HL-60 (cell line): Measurements from ENCODE around the gene KRT71.

Experiments used
- DNase-seq, 2 experiments: peaks; one replicate each; pipeline ENCODE4 v3.0.0-alpha.2; 2010 to 2020; ENCODE audit warnings: low read depth in 1 of 2, low spot score in 1 of 2
- H3K27ac ChIP-seq: fragments of 250-450 bp; sonication (Bioruptor Pico); replicated peaks from 2 replicates; pipeline ENCODE4 v1.5.1; 2020; ENCODE audit warnings: mild to moderate bottlenecking, moderate library complexity
- H3K27me3 ChIP-seq: fragments of 250-450 bp; sonication (Bioruptor Pico); 2 replicates; pipeline ENCODE4 v1.5.1; 2021; ENCODE audit warnings: mild to moderate bottlenecking, moderate library complexity; ENCODE audit not compliant: insufficient read depth, poor library complexity, severe bottlenecking
- H3K4me3 ChIP-seq: replicated peaks from 2 replicates; pipeline ENCODE4 v1.5.1; 2011; ENCODE audit warnings: mild to moderate bottlenecking, control low read depth, low read length; ENCODE audit not compliant: insufficient read depth
- CTCF ChIP-seq: IDR thresholded peaks from one replicate; pipeline ENCODE4 v1.5.1; 2011; ENCODE audit warnings: low read length, control low read depth, inconsistent platforms; ENCODE audit not compliant: insufficient read depth
- GABPA ChIP-seq: IDR thresholded peaks from 2 replicates; pipeline ENCODE4 v1.6.1; 2012; ENCODE audit warnings: low read depth
- POLR2AphosphoS5 ChIP-seq: IDR thresholded peaks from 2 replicates; pipeline ENCODE4 v1.6.1; 2012; ENCODE audit warnings: low read depth
- SPI1 ChIP-seq: IDR thresholded peaks from 2 replicates; pipeline ENCODE4 v1.6.1; 2012; ENCODE audit warnings: low read depth, mild to moderate bottlenecking, borderline replicate concordance
- TF ChIP-seq, protein P1 (sequence below): IDR thresholded peaks from 2 replicates; pipeline ENCODE4 v1.6.1; 2012; ENCODE audit warnings: low read depth; ENCODE audit not compliant: insufficient replicate concordance

Gene KRT71

GRCh38 chr12:52524241-52524897 is 28.6 kb downstream of the KRT71 start:
- TF ChIP-seq GABPA (no peak), POLR2AphosphoS5 (no peak), SPI1 (no peak), CTCF (no peak)
- TF ChIP-seq, protein P1, sequence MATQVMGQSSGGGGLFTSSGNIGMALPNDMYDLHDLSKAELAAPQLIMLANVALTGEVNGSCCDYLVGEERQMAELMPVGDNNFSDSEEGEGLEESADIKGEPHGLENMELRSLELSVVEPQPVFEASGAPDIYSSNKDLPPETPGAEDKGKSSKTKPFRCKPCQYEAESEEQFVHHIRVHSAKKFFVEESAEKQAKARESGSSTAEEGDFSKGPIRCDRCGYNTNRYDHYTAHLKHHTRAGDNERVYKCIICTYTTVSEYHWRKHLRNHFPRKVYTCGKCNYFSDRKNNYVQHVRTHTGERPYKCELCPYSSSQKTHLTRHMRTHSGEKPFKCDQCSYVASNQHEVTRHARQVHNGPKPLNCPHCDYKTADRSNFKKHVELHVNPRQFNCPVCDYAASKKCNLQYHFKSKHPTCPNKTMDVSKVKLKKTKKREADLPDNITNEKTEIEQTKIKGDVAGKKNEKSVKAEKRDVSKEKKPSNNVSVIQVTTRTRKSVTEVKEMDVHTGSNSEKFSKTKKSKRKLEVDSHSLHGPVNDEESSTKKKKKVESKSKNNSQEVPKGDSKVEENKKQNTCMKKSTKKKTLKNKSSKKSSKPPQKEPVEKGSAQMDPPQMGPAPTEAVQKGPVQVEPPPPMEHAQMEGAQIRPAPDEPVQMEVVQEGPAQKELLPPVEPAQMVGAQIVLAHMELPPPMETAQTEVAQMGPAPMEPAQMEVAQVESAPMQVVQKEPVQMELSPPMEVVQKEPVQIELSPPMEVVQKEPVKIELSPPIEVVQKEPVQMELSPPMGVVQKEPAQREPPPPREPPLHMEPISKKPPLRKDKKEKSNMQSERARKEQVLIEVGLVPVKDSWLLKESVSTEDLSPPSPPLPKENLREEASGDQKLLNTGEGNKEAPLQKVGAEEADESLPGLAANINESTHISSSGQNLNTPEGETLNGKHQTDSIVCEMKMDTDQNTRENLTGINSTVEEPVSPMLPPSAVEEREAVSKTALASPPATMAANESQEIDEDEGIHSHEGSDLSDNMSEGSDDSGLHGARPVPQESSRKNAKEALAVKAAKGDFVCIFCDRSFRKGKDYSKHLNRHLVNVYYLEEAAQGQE, result no peak
- no peak for DNase-seq
- no peak overlapping the region for H3K4me3 ChIP-seq
- H3K27ac ChIP-seq, result no peak overlapping the region
- H3K27me3 ChIP-seq, result no peaks in the 10 kb centered on the region

DNA sequence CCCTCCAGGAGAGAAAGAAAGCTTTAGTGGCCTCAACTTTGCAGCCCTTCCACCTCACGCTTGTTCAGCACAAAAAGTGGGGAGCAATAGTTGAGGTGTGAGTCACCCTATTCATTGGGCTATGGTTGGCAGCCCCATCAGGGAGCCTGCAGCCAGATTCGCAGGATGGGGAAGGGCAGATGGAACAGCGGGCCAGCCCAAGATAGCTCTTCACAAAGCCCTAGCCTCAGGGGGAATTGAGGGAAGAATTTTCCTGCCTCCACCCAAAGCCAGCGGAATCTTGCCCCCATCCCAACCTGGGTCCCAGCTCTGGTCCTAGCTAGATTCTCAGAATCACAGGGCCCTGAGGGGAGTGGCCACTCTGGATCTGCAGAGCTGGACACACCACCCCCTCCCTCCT is 29.1 kb downstream of the KRT71 start:
- H3K27ac ChIP-seq, result no peak overlapping the region
- no peak for TF ChIP-seq GABPA
- TF ChIP-seq SPI1, result no peak
- TF ChIP-seq, protein P1, result no peak
- no peak for TF ChIP-seq POLR2AphosphoS5
- no peak for TF ChIP-seq CTCF
- DNase-seq, result no peak
- no peaks in the 10 kb centered on the region for H3K27me3 ChIP-seq
- H3K4me3 ChIP-seq, result no peak overlapping the region

- Histone ChIP-seq H3K4me3 (no peak overlapping the region), H3K27ac (no peak overlapping the region), H3K27me3 (no peaks in the 10 kb centered on the region)
- no peak for DNase-seq
- TF ChIP-seq POLR2AphosphoS5, result no peak
- no peak for TF ChIP-seq SPI1
- TF ChIP-seq, protein P1, result no peak
- TF ChIP-seq GABPA, result no peak
- TF ChIP-seq CTCF, result no peak
These were observed 30.5 kb downstream of the KRT71 start for GRCh38 chr12:52522346-52523011.
